GM12878 (cell line): Measurements from ENCODE around the gene STK32A. TPM values are rescaled to one million over a fixed set of nuclear protein-coding genes. Genes with fewer than 3 reads are reported as not detected.

Source experiments
- ATAC-seq: fragments of 200-7000 bp; cut with Tn5 transposase; 3 replicates; pipeline ENCODE4 v1.9.1; 2020; ENCODE audit warnings: mild to moderate bottlenecking, moderate library complexity
- BruUV-seq: library from RNA; stranded (reverse); fragments of 400-500 nt; replicated peaks from 2 replicates; lab custom pipeline; 2021; lab: Mats Ljungman, UMichigan
- CTCF ChIA-PET: fragments of 300-600 bp; sonication (Branson Sonifier 250); formaldehyde crosslinking; extraction: SDS; loops from one replicate; lab custom pipeline; 2021; ENCODE audit warnings: inconsistent platforms; lab: Yijun Ruan, JAX
- POLR2A ChIA-PET: fragments of 350-600 bp; formaldehyde crosslinking; extraction: SDS; loops from one replicate; lab custom pipeline; 2021; ENCODE audit warnings: inconsistent platforms; lab: Charles Lee
- RAD21 ChIA-PET: fragments of 300-600 bp; sonication (Branson Sonifier 250); formaldehyde crosslinking; loops from one replicate; lab custom pipeline; 2023; ENCODE audit warnings: antibody characterized with exemption; ENCODE audit not compliant: unreplicated experiment; lab: Charles Lee
- SMC1A ChIA-PET: fragments of 300-600 bp; sonication (Branson Sonifier 250); formaldehyde crosslinking; loops from one replicate; lab custom pipeline; 2023; ENCODE audit not compliant: unreplicated experiment, uncharacterized antibody; lab: Charles Lee
- DNase-seq: peaks from one replicate; pipeline ENCODE4 v3.0.0-alpha.2; 2011; ENCODE audit warnings: low read depth, low spot score
- FAIRE-seq: peaks from 3 replicates; lab custom pipeline; 2011; peaks lifted over from hg19 to GRCh38; lab: Jason Lieb, UNC
- H2AFZ ChIP-seq: 2 replicates; pipeline ENCODE4 v1.6.0; 2011; ENCODE audit warnings: low read depth, low read length, control low read depth; ENCODE audit not compliant: control insufficient read depth
- H3K27ac ChIP-seq: 2 replicates; pipeline ENCODE4 v1.5.1; 2011; ENCODE audit warnings: control low read depth; ENCODE audit not compliant: control insufficient read depth, insufficient read depth
- H3K27me3 ChIP-seq, 2 experiments: replicated peaks in 1 of 2; 2 replicates each; pipeline versions ENCODE4 v1.6.0 to v1.6.1; 2011; ENCODE audit warnings: low read length in 1 of 2; ENCODE audit not compliant: control insufficient read depth in 2 of 2, insufficient read depth in 2 of 2
- H3K36me3 ChIP-seq, 2 experiments: 2 replicates each; pipeline ENCODE4 v1.5.1; 2011; ENCODE audit warnings: low read length in 1 of 2; ENCODE audit not compliant: control insufficient read depth in 2 of 2, insufficient read depth in 2 of 2
- H3K4me1 ChIP-seq: 2 replicates; pipeline ENCODE4 v1.6.1; 2011; ENCODE audit warnings: mild to moderate bottlenecking, low read length, moderate library complexity, mixed read lengths; ENCODE audit not compliant: control insufficient read depth, insufficient read depth
- H3K4me2 ChIP-seq: 2 replicates; pipeline ENCODE4 v1.6.0; 2011; ENCODE audit warnings: control low read depth; ENCODE audit not compliant: control insufficient read depth, insufficient read depth
- H3K4me3 ChIP-seq: fragments of 200-600 bp; sonication (generic); 2 replicates; pipeline ENCODE4 v1.5.1; 2016
- H3K79me2 ChIP-seq: 2 replicates; pipeline ENCODE4 v1.6.0; 2011; ENCODE audit warnings: low read length; ENCODE audit not compliant: control insufficient read depth, insufficient read depth
- H3K9ac ChIP-seq: 2 replicates; pipeline ENCODE4 v1.8.0; 2011; ENCODE audit warnings: low read length, control low read depth, mixed read lengths; ENCODE audit not compliant: control insufficient read depth, insufficient read depth
- H3K9me3 ChIP-seq: replicated peaks from 3 replicates; pipeline ENCODE4 v1.5.1; 2011; ENCODE audit warnings: mild to moderate bottlenecking, low read length; ENCODE audit not compliant: control insufficient read depth, insufficient read depth
- H4K20me1 ChIP-seq: 2 replicates; pipeline ENCODE4 v1.6.0; 2011; ENCODE audit not compliant: control insufficient read depth, insufficient read depth
- CEBPB ChIP-seq, 2 experiments: fragments of 150-350 bp in 1 of 2; IDR thresholded peaks; 2 replicates each; pipeline ENCODE4 v1.6.1; 2012 to 2014; ENCODE audit warnings: low read depth in 2 of 2, low read length in 2 of 2, borderline replicate concordance in 1 of 2, inconsistent platforms in 1 of 2
- EZH2 ChIP-seq: IDR thresholded peaks from 2 replicates; pipeline ENCODE4 v1.6.1; 2012; ENCODE audit warnings: low read depth, mild to moderate bottlenecking, control low read depth, inconsistent platforms, low read length, borderline replicate concordance; ENCODE audit not compliant: control insufficient read depth
- GABPA ChIP-seq: IDR thresholded peaks from 2 replicates; pipeline ENCODE4 v1.6.1; 2014; ENCODE audit warnings: antibody characterized with exemption, low read depth, mild to moderate bottlenecking, inconsistent platforms
- IKZF2 ChIP-seq, 2 experiments: fragments of 450-650 bp; IDR thresholded peaks; 2 replicates each; pipeline ENCODE4 v1.6.1; 2017; ENCODE audit warnings: mild to moderate bottlenecking in 2 of 2, moderate library complexity in 2 of 2
- JUND ChIP-seq: IDR thresholded peaks from 2 replicates; pipeline ENCODE4 v1.6.1; 2012; ENCODE audit warnings: low read depth, mild to moderate bottlenecking, low read length, improper control_type of control experiment, moderate library complexity
- MEF2A ChIP-seq: IDR thresholded peaks from 2 replicates; pipeline ENCODE4 v1.6.1; 2011; ENCODE audit warnings: low read depth, mild to moderate bottlenecking, low read length, moderate library complexity; ENCODE audit not compliant: insufficient read depth
- MTA2 ChIP-seq: fragments of 450-650 bp; IDR thresholded peaks from 2 replicates; pipeline ENCODE4 v1.6.1; 2016; ENCODE audit warnings: low read depth, mild to moderate bottlenecking, moderate library complexity
- NFXL1 ChIP-seq: fragments of 450-650 bp; IDR thresholded peaks from 2 replicates; pipeline ENCODE4 v1.6.1; 2017; ENCODE audit warnings: antibody characterized with exemption, mild to moderate bottlenecking, borderline replicate concordance
- PAX5 ChIP-seq: IDR thresholded peaks from 2 replicates; pipeline ENCODE4 v1.6.1; 2011; ENCODE audit warnings: low read depth, low read length, borderline replicate concordance
- SUPT20H ChIP-seq: IDR thresholded peaks from 2 replicates; pipeline ENCODE4 v1.6.1; 2011; ENCODE audit warnings: low read depth, mild to moderate bottlenecking, low read length, moderate library complexity, borderline replicate concordance; ENCODE audit not compliant: control insufficient read depth
- SUZ12 ChIP-seq: fragments of 200-600 bp; sonication (generic); IDR thresholded peaks from one replicate; pipeline ENCODE4 v1.6.1; 2018; ENCODE audit warnings: antibody characterized with exemption, mild to moderate bottlenecking; ENCODE audit not compliant: unreplicated experiment
- TARDBP ChIP-seq: IDR thresholded peaks from 2 replicates; pipeline ENCODE4 v1.6.1; 2016; ENCODE audit warnings: borderline replicate concordance
- whole genome bisulfite sequencing: methylation state at CpG from one replicate; pipeline ENCODE4 v1.1.6; 2016; ENCODE audit warnings: low lambda C conversion rate; ENCODE audit not compliant: insufficient replicate concordance, insufficient coverage; ENCODE audit errors: missing lambda C conversion rate; 5-methylcytosine and 5-hydroxymethylcytosine counted together
- in situ Hi-C: fragments of 300-500 bp; cut with MboI; formaldehyde crosslinking; loops from 9 replicates; pipeline ENCODE4 v1.14.3; 2018; ENCODE audit warnings: mixed read lengths
- intact Hi-C: fragments of 100-400 bp; cut with micrococcal nuclease; formaldehyde crosslinking; loops from one replicate; pipeline ENCODE4 v1.14.2; 2022; ENCODE audit not compliant: unreplicated experiment
- polyA plus RNA-seq, 11 experiments: library from polyadenylated mRNA; depleted of rRNA in 4 of 11; unstranded in 6 of 11; stranded (reverse) in 5 of 11; fragments of >200 nt; fragmentation: Nextera tagmentation in 4 of 11; fragmentation: Illumina TruSeq in 1 of 11; extraction: Ambion mirVana in 4 of 11; extraction: Trizol in 1 of 11; gene quantifications; 1 replicate in 1 of 11; 2 replicates in 10 of 11; pipeline versions ENCODE4 v1.2.1 to v1.2.3, GENCODE V29; 2011 to 2016; ENCODE audit warnings: inconsistent platforms in 2 of 11, missing spikeins in 2 of 11, low read depth in 1 of 11
- total RNA-seq, 4 experiments: library from RNA; depleted of rRNA in 3 of 4; stranded (reverse); fragments of >200 nt in 3 of 4; fragmentation: Illumina TruSeq in 1 of 4; extraction: Trizol in 1 of 4; gene quantifications; 2 replicates each; pipeline versions ENCODE4 v1.2.1 to v1.2.3, GENCODE V29; 2013 to 2021
- TF ChIP-seq, protein P1 (sequence below): fragments of 450-650 bp; IDR thresholded peaks from 2 replicates; pipeline ENCODE4 v1.6.1; 2016; ENCODE audit warnings: mild to moderate bottlenecking, moderate library complexity, borderline replicate concordance
- TF ChIP-seq, protein P2 (sequence below): fragments of 450-650 bp; formaldehyde crosslinking; IDR thresholded peaks from 2 replicates; pipeline ENCODE4 v1.4.0; 2022; ENCODE audit warnings: mild to moderate bottlenecking, moderate library complexity

The STK32A gene
- total and polyA plus RNA-seq, 10 of the 15 experiments (the other 5 are each of a cell fraction or from before 2014, with no cell fraction given) = under 0.01 to 0.10 TPM; not detected in 8

DNA sequence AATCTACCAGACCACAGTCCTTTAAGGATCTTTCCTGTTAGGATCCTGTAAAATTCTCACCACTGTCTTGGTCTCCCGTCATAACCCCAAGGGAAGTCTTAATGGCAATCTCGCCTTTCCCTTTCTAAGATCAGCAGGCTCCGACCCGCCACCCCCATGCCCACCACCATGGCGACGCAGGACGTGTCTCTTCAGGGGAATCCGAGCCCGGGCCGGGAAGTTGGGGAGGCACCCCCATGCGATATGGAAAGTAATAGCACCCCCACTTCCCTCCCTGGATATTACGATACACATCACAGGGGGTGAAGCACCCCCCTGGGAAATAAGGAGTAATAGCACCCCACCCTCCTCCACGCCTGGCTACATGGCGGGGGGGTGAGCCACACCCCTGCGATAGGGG, 8.3 kb upstream of the STK32A start:
- Histone ChIP-seq H3K9me3 (no peaks in the 10 kb centered on the region), H3K36me3 (no peaks in the 10 kb centered on the region), H3K27me3 (no peaks in the 10 kb centered on the region), H3K9ac (no peak overlapping the region), H3K4me1 (no peaks in the 10 kb centered on the region), H4K20me1 (no peaks in the 10 kb centered on the region), H3K27ac (no peak overlapping the region), H3K4me2 (no peak overlapping the region), H2AFZ (no peak overlapping the region), H3K79me2 (no peaks in the 10 kb centered on the region), H3K4me3 (no peak overlapping the region)
- BruUV-seq = no TSS peak
- intact Hi-C loops = no loop called here
- no peak for ATAC-seq
- CTCF ChIA-PET = interaction anchor here (1.0 to 3.8 kb wide), 2 partner anchors 143 to 333 kb away, joined by 3 to 61 read pairs; no protein-coding TSS in a partner anchor
- FAIRE-seq = no peak
- 60% methylated on average over 15 of the region's 15 CpGs for WGBS
- POLR2A ChIA-PET = no interaction called here
- no peak for DNase-seq
- in situ Hi-C loops = no loop called here
- SMC1A ChIA-PET = interaction anchor here (1.2 to 3.4 kb wide), 3 partner anchors 143 to 165 kb away, joined by 3 to 27 read pairs (median 3); no protein-coding TSS in a partner anchor
- RAD21 ChIA-PET = interaction anchor here (1.2 kb wide), 1 partner anchor 143 kb away, joined by 4 read pairs; no protein-coding TSS in a partner anchor
- TF ChIP-seq EZH2 = no peak
- TF ChIP-seq TARDBP = no peak
- TF ChIP-seq, protein P1, sequence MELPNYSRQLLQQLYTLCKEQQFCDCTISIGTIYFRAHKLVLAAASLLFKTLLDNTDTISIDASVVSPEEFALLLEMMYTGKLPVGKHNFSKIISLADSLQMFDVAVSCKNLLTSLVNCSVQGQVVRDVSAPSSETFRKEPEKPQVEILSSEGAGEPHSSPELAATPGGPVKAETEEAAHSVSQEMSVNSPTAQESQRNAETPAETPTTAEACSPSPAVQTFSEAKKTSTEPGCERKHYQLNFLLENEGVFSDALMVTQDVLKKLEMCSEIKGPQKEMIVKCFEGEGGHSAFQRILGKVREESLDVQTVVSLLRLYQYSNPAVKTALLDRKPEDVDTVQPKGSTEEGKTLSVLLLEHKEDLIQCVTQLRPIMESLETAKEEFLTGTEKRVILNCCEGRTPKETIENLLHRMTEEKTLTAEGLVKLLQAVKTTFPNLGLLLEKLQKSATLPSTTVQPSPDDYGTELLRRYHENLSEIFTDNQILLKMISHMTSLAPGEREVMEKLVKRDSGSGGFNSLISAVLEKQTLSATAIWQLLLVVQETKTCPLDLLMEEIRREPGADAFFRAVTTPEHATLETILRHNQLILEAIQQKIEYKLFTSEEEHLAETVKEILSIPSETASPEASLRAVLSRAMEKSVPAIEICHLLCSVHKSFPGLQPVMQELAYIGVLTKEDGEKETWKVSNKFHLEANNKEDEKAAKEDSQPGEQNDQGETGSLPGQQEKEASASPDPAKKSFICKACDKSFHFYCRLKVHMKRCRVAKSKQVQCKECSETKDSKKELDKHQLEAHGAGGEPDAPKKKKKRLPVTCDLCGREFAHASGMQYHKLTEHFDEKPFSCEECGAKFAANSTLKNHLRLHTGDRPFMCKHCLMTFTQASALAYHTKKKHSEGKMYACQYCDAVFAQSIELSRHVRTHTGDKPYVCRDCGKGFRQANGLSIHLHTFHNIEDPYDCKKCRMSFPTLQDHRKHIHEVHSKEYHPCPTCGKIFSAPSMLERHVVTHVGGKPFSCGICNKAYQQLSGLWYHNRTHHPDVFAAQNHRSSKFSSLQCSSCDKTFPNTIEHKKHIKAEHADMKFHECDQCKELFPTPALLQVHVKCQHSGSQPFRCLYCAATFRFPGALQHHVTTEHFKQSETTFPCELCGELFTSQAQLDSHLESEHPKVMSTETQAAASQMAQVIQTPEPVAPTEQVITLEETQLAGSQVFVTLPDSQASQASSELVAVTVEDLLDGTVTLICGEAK = no peak
- no peak for TF ChIP-seq GABPA
- TF ChIP-seq, protein P2, sequence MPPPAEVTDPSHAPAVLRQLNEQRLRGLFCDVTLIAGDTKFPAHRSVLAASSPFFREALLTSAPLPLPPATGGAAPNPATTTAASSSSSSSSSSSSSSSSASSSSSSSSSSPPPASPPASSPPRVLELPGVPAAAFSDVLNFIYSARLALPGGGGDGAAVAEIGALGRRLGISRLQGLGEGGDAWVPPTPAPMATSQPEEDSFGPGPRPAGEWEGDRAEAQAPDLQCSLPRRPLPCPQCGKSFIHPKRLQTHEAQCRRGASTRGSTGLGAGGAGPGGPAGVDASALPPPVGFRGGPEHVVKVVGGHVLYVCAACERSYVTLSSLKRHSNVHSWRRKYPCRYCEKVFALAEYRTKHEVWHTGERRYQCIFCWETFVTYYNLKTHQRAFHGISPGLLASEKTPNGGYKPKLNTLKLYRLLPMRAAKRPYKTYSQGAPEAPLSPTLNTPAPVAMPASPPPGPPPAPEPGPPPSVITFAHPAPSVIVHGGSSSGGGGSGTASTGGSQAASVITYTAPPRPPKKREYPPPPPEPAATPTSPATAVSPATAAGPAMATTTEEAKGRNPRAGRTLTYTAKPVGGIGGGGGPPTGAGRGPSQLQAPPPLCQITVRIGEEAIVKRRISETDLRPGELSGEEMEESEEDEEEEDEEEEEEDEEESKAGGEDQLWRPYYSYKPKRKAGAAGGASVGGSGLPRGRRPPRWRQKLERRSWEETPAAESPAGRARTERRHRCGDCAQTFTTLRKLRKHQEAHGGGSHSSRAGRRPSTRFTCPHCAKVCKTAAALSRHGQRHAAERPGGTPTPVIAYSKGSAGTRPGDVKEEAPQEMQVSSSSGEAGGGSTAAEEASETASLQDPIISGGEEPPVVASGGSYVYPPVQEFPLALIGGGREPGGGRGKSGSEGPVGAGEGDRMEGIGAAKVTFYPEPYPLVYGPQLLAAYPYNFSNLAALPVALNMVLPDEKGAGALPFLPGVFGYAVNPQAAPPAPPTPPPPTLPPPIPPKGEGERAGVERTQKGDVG = no peak
- no peak for TF ChIP-seq PAX5
- TF ChIP-seq MEF2A = no peak
- TF ChIP-seq MTA2 = no peak
- TF ChIP-seq JUND = no peak
- TF ChIP-seq SUZ12 = no peak
- TF ChIP-seq SUPT20H = no peak
- TF ChIP-seq IKZF2 (IDR thresholded peaks at IDR 0.05) = no peak
- TF ChIP-seq CEBPB (IDR thresholded peaks at IDR 0.05; ENCODE audit: borderline replicate concordance in 1 of 2, low read depth in 2 of 2, low read length in 2 of 2) = no peak
- TF ChIP-seq NFXL1 = no peak
